Testis (tissue), 2 donors: ENCODE measurements around the gene TPRN.

Experiments
- POLR2A ChIP-seq: fragments of 450-650 bp; IDR thresholded peaks from one replicate; pipeline ENCODE4 v1.6.1; 2017; ENCODE audit warnings: antibody characterized with exemption, mild to moderate bottlenecking, moderate library complexity
- TF ChIP-seq, protein P1 (sequence below), 3 experiments: fragments of 450-650 bp in 2 of 3; fragments of 200-600 bp in 1 of 3; sonication (generic) in 1 of 3; IDR thresholded peaks; one replicate each; pipeline ENCODE4 v1.5.1; 2016 to 2019; ENCODE audit warnings: antibody characterized with exemption in 3 of 3, mild to moderate bottlenecking in 2 of 3, moderate library complexity in 1 of 3

DNA sequence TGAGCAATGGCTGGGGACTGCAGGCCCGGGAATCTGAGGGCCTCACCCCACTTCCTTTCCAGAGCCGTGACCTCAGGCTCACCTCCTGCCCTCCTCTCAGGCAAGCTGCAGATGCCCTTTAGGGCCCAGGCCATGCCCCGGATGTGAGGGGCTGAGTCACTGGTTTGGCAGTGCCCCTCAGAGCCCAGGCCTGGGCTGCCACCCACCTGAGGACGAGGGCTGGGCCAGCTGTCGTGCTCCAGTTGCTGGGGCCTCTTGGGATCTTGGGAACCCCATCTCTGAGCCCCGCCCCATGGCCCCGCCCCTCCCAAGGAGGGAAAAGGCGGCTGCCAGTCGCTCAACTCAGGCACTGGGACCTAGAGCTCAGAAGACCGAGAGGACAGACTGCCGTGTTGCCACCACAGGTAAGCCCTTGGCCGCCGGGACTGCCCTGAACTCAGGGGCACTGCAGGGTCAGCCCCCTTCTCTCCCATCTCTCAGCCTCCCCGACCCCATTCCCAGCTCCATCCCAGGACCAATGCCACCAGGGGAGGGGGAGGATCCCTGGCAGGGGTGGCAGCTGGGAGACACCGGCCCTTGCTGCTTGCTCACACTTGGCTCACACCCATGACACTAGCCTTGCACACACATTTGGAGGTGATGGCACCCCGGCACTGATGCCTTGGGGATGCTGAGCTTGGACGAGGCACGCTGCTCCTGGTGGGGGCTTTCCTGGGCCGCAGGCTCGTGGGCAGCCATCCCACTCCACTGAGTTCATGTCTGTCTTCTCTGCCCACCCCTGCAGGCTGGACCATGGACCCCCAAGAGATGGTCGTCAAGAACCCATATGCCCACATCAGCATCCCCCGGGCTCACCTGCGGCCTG, 24.5 kb upstream of the TPRN start, which contains the start of gene CYSRT1:
- no peak for TF ChIP-seq POLR2A
- TF ChIP-seq, protein P1, sequence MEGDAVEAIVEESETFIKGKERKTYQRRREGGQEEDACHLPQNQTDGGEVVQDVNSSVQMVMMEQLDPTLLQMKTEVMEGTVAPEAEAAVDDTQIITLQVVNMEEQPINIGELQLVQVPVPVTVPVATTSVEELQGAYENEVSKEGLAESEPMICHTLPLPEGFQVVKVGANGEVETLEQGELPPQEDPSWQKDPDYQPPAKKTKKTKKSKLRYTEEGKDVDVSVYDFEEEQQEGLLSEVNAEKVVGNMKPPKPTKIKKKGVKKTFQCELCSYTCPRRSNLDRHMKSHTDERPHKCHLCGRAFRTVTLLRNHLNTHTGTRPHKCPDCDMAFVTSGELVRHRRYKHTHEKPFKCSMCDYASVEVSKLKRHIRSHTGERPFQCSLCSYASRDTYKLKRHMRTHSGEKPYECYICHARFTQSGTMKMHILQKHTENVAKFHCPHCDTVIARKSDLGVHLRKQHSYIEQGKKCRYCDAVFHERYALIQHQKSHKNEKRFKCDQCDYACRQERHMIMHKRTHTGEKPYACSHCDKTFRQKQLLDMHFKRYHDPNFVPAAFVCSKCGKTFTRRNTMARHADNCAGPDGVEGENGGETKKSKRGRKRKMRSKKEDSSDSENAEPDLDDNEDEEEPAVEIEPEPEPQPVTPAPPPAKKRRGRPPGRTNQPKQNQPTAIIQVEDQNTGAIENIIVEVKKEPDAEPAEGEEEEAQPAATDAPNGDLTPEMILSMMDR (IDR thresholded peaks at IDR 0.05) = no peak
